HG02571 (cell line): Measurements from ENCODE around the gene CACNA1I.

Source experiments
- ATAC-seq: cut with Tn5 transposase; IDR thresholded peaks from one replicate; pipeline ENCODE4 v1.9.1; 2021; ENCODE audit warnings: mild to moderate bottlenecking, moderate library complexity; ENCODE audit not compliant: unreplicated experiment

Gene CACNA1I

DNA sequence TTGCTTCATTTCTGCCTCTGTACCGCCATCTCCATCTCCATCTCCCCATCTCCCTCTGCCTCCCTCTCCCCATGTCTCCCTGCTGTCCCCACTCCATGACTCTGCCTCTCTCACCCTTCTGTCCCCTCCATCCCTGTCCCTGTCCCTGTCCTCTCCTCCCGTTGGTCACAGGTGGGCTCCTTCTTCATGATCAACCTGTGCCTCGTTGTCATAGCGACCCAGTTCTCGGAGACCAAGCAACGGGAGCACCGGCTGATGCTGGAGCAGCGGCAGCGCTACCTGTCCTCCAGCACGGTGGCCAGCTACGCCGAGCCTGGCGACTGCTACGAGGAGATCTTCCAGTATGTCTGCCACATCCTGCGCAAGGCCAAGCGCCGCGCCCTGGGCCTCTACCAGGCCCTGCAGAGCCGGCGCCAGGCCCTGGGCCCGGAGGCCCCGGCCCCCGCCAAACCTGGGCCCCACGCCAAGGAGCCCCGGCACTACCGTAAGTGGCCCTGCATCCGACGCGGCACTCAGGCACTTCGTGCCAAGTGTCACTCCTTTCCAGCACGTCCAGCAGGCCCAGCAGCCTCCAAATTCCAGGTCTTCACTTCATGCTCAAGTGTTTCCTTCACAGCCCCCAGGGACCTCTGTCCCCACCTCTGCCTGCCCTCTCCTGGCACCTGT, 76.0 kb downstream of the CACNA1I start:
- no peak for ATAC-seq

DNA sequence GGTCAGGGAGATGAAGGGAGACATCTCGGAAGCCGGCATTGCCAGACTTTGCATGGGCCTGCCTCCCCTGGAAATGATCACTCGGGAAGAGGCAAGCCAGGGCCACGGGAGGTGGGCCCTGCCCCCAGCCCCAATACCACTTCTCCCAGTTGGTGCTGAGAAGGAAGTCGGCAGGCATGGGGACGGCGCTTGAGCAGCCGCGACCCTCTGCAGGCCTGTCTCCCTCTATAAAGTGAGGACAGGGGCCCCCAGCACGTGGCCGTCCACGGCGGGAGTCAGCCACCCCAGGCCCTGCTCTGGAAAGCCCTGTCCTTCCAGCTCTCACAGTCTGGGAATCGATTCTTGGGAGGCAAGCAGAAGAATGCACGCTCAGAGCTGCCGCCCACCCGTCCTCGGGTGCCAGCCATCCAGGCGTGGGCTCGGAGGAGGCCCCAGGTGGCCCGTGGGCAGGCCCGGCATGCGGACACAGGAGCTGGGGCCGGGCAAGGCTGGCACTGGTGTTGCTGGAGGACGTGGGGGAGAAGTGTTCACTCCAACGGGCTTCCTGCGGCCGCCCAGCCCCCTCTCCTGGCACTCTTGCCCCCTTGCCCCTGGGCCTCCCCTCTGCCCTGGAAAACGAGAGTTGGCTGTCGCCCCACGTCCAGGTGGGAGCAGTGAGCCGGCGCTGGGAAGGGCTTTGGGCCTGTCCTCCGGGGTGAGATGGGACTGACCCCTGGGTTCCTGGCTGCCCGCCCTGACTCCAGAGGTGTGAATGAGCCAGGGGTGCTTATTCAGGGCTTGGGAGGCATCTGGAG, 77.5 kb downstream of the CACNA1I start:
- no peak for ATAC-seq

DNA sequence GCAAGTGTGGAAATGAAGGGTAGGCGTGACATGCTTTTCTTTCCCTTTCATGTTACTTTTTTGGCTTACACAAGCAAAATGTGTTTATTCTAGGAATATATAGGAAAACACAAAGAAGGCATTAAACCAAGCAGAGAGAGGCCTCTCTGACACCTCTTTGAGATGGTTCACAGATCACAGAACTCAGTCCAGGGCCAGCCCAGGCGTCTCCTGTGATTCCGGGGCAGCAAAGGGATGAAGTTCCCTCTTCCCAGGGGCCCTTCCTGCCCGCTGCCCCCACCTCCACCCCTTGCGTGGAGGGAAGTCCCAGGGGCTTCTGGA, 78.0 kb downstream of the CACNA1I start:
- no peak for ATAC-seq

DNA sequence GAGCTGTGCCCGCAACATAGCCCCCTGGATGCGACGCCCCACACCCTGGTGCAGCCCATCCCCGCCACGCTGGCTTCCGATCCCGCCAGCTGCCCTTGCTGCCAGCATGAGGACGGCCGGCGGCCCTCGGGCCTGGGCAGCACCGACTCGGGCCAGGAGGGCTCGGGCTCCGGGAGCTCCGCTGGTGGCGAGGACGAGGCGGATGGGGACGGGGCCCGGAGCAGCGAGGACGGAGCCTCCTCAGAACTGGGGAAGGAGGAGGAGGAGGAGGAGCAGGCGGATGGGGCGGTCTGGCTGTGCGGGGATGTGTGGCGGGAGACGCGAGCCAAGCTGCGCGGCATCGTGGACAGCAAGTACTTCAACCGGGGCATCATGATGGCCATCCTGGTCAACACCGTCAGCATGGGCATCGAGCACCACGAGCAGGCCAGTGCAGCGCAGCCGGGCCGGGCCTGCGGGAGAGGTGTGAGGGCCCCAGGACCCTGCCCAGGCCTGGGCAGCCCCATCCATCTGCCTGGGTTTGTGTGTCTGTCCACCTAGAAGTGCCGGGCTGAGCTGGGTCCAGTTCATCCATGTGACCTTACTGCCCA, 79.0 kb downstream of the CACNA1I start:
- no peak for ATAC-seq

DNA sequence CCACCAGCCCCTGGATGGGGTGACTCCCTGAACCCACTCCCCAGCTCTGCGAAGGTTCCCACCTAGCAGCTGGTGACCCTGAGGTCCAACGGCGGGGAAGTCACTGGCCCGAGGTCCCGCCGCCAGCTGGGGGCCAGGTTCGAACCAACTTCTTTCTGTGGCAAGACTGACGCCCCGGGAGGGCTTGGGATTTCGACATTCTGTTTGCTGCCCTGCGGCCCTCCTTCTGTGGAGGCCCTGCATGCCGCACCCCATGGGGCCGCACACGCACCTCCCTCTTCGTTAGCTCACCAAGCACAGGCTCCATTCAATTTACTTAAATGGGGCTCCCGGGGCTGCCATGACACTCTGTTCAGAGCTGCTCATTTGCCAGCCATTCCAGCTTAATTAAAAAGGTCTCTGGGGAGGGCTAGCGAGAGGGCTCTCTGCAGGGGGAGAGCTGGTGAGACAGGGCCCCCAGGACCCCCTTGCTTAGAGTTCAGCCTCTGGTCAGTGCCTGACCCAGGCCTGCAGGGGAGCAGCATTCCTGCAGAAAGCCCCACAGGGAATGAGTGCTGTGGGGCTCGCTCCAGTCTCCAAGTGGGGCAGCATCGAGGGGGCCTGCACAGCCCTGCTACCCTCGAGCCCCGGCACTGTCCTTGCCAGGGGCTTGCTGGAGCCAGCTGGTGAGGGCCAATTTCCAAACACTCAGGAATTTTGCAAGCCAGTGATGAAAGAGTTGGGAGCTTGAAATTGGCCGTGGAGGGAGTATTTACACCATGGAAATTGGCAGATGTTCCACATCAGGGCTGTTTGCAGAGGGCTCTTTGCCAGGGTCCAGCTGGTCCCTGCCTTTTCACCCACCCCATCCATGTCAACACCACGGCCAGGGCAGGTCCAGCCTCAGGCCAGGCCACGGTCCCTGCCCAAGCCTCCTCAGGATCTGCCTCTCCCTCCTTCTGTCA, 80.8 kb downstream of the CACNA1I start:
- no peak for ATAC-seq

DNA sequence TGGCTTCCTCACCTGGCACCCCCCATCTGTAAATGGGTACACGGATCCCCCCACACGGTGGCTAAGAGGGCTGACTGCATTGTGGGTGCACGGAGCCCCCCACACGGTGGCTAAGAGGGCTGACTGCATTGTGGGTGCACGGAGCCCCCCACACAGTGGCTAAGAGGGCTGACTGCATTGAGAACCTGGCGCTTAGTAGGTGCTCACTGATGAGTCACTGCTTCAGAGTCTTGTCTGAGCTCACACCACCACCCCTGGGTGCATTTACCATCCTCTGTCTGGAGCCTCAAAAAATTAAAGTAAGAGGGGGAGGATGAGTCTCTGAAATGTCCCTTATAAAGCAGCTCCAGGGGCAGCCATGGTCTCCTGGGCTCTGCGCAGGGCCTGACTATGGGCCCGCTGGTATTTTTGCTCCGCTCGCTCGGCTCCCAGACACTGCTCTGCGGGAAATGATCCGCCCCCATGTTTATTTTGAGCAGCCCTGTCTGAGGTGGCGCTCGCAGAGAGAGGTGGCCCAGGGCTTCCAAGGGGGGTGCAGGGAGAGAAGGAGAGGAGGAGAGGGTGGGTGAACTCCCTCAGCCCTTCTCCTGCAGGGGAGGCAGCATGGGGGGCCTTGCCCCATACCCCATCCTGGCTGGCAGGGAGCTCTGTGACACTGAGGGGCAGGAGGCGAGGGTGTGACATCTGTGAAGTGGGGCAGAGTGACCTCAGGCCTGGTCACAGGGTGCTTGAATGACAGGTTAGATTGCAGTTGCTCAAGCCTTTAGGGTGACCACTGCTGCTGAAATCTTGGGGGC, 82.6 kb downstream of the CACNA1I start:
- no peak for ATAC-seq

DNA sequence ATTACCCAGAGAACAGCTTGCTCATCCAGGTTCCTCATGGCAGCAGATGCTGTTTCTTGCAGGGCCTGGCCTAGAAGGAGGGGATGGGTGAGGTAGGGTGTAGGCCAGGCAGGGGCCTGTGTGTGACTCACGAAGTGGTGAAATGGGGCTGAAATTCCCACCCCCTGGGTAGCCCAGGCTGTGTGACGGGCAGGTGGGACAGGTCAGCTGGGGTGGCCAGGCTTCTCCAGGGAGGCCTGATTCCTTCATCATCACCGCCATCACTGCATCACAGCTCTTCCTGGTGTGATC, 83.2 kb downstream of the CACNA1I start:
- no peak for ATAC-seq

DNA sequence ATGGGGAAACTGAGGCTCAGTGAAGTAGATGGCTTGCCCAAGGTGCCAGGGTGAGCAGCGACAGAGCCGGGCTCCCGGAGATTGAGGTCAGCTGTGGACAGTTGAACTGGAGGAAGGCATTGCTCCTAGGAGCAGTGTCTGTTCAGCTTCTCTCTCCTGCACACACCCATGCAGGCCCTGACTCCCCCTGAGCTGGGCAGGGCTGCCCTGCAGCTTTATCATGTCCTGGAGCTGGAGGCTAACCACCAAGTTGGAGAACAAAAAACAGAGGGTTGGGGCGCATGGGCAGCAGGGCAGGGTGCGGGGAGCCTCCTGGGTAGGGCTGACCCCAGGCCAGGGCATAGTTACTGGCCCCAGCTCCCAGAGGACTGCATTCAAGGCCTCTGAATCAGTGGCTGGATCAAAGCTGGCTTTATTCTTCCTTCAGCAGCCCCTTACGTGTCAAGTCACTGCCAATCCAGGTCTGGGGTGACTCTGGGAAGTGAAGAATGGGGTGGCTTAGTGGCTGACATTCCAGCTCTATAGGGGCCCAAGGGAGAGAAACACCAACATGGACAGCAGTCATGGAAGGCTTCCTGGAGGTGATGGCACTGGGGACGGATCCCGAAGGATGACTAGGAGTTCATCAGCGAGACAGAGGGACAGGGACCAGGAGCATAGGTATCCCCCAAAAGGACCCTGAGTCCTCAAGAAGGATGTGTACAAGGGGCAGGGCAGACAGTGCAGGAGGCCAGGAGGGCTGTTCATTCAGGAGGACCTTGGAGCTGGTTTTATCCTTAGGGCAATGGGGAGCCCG, 83.8 kb downstream of the CACNA1I start:
- no peak for ATAC-seq

DNA sequence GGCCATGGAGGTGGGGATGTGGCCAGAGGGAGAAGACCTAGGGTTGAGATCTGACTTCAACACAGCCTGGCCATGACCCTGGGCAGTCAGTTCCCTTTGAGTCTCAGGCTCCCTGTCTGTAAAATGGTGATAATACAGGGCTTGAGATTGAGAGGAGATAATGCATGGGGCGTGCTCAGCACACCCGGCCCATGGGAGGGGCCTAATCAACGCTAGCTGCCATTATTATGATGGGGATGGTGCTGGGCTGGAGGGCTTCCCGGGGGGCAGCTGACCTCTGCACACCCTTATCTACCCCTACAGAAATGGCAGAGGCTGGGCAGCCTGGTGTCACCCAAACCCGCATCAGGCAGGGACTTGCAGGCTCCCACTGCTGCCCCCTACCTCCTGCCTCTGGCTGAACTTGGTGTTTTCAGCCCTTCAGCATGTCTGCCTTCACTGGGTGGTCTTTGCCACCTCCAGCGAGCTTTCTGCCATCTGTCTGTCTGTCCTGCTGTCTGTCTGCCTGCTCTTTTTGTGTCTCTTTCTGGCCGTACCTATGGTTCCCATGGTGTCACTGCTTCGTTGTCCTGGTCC, 84.5 kb downstream of the CACNA1I start:
- ATAC-seq = no peak

DNA sequence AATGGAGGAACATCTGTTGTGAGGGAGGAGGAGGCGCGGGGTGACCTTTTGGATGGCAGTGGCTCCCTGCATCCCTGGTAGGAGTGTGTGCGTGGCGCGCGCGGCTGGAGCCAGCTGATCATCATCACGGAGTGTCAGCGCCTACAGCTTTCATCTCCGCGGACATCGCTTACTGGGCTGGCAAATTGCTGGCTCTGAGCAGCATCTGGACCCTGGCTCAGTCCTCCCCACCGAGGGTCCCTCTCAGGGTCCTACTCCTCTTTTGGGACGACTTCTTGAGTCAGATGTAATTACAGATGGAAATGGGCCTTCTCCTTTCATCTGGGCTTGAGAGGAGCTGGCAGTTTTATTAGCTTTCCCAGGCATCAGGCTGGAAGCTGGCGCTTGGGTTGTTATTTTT, 85.3 kb downstream of the CACNA1I start:
- no peak for ATAC-seq

DNA sequence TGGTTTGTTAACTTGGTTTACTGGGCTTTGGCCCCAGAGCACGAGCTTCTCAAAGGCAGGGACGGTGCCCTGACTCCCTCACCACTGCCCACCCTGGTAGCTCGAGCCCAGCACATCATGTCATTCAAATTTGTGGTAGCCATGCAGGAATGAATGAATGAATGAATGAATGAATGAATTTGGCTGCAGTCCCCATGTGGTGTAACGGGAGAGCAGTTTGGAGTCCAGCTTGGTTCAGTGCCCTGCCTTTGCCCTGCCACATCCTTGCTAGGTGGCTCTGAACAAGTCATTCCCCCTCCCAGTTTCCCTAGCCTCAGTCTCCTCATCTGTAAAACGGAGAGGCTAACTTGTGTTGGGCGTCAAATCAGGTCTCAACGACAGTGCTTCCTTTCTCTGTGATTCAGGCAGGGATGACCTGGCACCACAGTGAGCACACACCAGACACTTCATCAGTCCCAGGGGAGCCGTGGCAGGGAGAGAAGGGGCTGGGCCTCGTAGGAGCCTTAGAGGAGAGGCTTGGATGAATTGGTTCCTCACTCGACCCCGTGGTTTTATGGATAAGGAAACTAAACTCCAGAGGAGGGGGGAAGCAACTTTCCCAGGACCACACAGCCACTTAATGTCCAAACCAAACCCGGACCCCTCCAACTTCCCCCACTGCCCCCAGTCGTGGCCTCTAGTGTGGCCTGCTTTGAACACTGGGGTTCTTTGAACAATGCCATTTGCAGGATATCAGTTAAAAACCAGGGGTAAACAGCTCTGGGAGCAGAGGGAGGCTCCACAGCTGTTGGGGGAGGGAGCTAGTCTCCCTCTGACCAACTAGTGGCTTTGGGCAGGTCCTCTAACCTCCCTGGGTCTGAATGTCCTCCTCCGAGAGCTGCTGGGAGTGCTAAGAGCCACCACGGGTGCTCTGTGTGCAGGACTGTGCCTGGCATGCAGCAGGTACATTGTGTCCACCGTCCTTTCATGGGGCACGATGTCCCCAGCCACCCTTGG, 86.2 kb downstream of the CACNA1I start:
- ATAC-seq = no peak

DNA sequence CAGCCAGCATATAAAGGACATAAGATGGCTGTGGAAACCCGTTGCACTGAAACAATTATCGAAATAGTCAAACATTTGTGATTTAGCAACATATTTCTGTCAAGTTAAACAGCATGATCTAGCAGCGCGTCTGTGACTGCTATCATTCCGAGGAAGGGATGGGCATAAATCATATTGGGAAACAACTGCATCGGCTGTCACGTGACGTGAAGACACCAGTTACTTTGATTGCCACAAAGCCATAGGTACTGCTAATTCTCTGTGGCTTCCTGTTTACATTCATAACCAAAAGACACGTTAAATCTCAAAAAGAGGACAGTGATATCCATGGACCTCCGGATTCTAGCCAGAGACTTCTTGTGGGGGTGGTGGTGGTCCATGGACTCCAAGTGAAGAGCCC, 87.8 kb downstream of the CACNA1I start:
- ATAC-seq = no peak

DNA sequence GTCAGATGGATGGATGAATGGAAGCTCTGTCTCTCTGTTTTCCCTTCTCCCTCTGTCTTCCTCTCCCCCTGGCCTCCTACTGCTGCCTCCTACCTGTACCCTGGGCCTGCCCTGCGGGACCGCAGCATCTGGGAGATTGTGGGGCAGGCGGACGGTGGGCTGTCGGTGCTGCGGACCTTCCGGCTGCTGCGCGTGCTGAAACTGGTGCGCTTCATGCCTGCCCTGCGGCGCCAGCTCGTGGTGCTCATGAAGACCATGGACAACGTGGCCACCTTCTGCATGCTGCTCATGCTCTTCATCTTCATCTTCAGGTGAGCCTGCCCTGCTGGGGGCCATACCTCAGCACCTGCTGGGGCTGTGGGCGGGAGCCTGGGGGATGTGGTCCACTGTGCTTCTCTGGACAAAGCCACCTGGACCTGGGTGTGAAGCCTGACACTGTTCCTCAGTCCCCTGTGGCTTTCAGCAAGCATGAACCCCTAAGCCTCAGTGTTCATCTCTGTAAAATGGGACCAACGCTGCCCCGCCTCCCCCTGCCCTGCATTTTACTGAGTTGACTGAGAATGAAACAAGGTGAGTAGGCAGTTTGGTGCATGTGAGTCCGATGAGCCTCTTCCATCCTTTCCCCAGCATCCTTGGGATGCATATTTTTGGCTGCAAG, 88.4 kb downstream of the CACNA1I start:
- ATAC-seq = no peak

DNA sequence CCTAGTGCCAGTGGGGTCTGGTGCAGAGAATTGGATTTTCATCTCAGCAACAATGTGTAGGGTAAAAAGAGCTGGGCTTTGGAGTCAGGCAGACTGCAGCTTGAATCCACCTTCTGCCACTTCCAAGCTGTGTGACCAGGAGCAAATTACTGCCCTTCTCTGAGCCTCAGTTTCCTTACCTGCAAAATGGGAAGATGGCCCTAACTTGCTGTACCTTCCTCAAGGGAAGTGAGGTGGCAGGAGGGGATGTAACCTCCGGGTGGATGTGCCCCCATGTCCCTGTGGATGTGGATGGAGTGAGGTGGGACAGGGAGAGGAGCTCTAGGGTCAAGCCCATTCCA, 90.9 kb downstream of the CACNA1I start:
- ATAC-seq = no peak

DNA sequence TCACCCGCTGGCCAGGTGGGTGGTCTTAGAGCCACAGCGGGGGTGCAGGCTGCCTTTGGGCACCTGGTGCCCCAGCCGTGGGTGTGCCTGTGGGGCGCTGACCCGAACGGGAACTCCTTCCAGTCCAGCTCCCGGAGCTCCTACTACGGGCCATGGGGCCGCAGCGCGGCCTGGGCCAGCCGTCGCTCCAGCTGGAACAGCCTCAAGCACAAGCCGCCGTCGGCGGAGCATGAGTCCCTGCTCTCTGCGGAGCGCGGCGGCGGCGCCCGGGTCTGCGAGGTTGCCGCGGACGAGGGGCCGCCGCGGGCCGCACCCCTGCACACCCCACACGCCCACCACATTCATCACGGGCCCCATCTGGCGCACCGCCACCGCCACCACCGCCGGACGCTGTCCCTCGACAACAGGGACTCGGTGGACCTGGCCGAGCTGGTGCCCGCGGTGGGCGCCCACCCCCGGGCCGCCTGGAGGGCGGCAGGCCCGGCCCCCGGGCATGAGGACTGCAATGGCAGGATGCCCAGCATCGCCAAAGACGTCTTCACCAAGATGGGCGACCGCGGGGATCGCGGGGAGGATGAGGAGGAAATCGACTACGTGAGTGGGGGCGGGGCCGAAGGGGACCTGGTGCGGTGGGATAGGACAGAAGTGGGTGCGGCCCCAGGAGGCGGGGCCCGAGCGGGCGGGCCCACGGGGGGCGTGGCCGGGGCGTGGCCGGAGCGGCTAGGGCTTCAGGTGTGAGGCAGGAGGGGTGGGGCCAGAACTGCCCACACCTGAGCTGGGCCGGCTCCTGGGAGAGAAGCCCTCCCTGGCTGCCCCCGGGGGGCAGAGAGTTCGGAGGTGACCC, 91.5 kb downstream of the CACNA1I start:
- no peak for ATAC-seq

DNA sequence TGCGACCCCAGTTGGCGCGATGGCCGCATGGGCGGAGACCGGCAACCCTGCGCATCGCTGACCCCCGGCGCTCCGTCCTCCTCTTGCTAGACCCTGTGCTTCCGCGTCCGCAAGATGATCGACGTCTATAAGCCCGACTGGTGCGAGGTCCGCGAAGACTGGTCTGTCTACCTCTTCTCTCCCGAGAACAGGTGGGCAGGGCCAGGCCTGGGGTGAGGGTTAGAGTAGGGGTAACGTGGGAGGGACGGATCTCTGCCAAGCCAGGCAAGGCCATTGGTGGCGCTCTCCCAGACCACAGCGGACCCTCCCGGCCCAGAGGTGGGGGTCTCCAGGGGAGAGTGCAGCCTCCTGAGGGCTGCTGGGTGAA, 92.1 kb downstream of the CACNA1I start:
- no peak for ATAC-seq

DNA sequence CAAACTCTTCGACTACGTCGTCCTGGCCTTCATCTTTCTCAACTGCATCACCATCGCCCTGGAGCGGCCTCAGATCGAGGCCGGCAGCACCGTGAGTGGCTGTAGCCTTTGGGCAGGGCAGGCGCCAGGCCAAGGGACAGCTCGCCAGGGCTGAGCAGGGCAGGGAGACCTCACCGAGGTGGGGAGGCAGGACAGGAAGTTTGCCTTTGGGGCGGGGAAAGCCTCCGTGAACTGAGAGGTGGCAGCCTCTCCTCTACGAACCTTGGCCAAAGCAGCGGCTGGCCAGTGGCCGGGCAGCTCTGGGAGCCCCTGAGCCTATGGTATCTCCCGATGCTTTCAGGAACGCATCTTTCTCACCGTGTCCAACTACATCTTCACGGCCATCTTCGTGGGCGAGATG, 93.2 kb downstream of the CACNA1I start:
- no peak for ATAC-seq
